ENCODE measurements around the gene MRI1.

DNA sequence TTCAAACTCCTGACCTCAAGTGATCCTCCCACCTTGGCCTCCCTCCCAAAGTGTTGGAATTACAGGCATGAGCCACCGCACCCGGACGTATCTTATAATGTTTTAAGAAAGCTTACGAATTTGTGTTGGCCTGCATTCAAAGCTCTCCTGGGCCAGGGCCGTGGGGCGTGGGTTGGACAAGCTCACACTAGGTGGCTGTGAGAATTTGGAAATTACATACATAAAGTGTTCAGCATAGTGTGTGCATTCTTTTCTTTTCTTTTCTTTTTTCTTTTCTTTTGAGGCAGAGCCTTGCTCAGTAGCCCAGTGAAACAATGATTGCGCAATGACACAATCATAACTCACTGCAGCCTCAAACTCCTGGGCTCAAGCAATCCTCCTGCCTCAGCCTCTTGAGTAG lies 33.5 kb downstream of the MRI1 start:
- TF ChIP-seq, protein P1, sequence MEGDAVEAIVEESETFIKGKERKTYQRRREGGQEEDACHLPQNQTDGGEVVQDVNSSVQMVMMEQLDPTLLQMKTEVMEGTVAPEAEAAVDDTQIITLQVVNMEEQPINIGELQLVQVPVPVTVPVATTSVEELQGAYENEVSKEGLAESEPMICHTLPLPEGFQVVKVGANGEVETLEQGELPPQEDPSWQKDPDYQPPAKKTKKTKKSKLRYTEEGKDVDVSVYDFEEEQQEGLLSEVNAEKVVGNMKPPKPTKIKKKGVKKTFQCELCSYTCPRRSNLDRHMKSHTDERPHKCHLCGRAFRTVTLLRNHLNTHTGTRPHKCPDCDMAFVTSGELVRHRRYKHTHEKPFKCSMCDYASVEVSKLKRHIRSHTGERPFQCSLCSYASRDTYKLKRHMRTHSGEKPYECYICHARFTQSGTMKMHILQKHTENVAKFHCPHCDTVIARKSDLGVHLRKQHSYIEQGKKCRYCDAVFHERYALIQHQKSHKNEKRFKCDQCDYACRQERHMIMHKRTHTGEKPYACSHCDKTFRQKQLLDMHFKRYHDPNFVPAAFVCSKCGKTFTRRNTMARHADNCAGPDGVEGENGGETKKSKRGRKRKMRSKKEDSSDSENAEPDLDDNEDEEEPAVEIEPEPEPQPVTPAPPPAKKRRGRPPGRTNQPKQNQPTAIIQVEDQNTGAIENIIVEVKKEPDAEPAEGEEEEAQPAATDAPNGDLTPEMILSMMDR (conservative IDR thresholded peaks at IDR 0.05; ENCODE audit: low read depth, low read length): no peak
- no peak for TF ChIP-seq FOS (IDR thresholded peaks at IDR 0.05; ENCODE audit: low read depth, low read length)
- no peak for TF ChIP-seq POLR2A (IDR thresholded peaks at IDR 0.05; ENCODE audit: low read depth, low read length)
- TF ChIP-seq CHD1 (IDR thresholded peaks at IDR 0.05; ENCODE audit: low read depth, low read length): no peak
- TF ChIP-seq RFX5 (IDR thresholded peaks at IDR 0.05; ENCODE audit: low read depth, low read length): no peak
- TF ChIP-seq SMC3 (IDR thresholded peaks at IDR 0.05; ENCODE audit: low read depth, low read length): no peak

Data from IMR-90 (cell line).